ENCODE measurements around the gene UTP3. TPM values are rescaled to one million over a fixed set of nuclear protein-coding genes. Genes with fewer than 3 reads are reported as not detected.

The UTP3 gene
- total and polyA plus RNA-seq, 9 of the 15 experiments (the other 6 are each of a cell fraction or from before 2014, with no cell fraction given) = 11.9 to 69.3 (median 34.0) TPM

DNA sequence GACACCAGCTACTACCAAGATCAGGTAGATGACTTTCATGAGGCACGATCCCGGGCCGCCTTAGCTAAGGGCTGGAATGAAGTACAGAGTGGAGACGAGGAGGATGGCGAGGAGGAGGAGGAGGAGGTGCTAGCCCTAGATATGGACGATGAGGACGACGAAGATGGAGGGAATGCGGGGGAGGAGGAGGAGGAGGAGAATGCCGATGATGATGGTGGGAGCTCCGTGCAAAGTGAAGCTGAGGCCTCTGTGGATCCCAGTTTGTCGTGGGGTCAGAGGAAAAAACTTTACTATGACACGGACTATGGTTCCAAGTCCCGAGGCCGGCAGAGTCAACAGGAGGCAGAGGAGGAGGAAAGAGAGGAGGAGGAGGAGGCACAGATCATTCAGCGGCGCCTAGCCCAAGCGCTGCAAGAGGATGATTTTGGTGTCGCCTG lies 481 bp downstream of the UTP3 start (continued):
- TF ChIP-seq YY1 (IDR thresholded peaks at IDR 0.05; ENCODE audit: borderline replicate concordance in 1 of 3, control insufficient read depth in 1 of 3, extremely low read depth in 1 of 3, insufficient read depth in 3 of 3, insufficient read length in 1 of 3, insufficient replicate concordance in 2 of 3, low read depth in 1 of 3, low read length in 2 of 3) (peak in 1 of 3 experiments; percentile 46), SIN3A (IDR thresholded peaks at IDR 0.05; ENCODE audit: borderline replicate concordance in 2 of 2, control insufficient read depth in 1 of 2, low read depth in 2 of 2, low read length in 2 of 2) (0 out of 4 replicates have a peak, but pooled peaks of 1 of the 2 experiments have one; percentile 12), HDAC8 (tag; IDR thresholded peaks at IDR 0.05) (no peak), EP300 (IDR thresholded peaks at IDR 0.05; ENCODE audit: low read length) (no peak), HLTF (IDR thresholded peaks at IDR 0.05) (peak; percentile 66; the same call in 1 of the 2 replicates), CGGBP1 (CRISPR knock-in tag; IDR thresholded peaks at IDR 0.05) (no peak), RBM34 (IDR thresholded peaks at IDR 0.05; ENCODE audit: borderline replicate concordance, insufficient read depth, low read length) (no peak), NFRKB (IDR thresholded peaks at IDR 0.05; ENCODE audit: low read depth) (peak; percentile 56; the same call in 1 of the 2 replicates), RCOR1 (IDR thresholded peaks at IDR 0.05; ENCODE audit: borderline replicate concordance in 1 of 2, low read depth in 2 of 2, low read length in 2 of 2) (peak; percentile 8 to 66; a peak in 2 of 4 replicates), SPI1 (IDR thresholded peaks at IDR 0.05; ENCODE audit: borderline replicate concordance, low read depth, low read length) (no peak), MXI1 (IDR thresholded peaks at IDR 0.05; ENCODE audit: low read depth, low read length) (no peak), EGR1 (conservative IDR thresholded peaks at IDR 0.05) (peak; percentile 97), CREB1 (IDR thresholded peaks at IDR 0.05) (no peak), CREB1 (CRISPR knock-in tag; IDR thresholded peaks at IDR 0.05) (no peak), FOXJ3 (CRISPR knock-in tag; IDR thresholded peaks at IDR 0.05) (no peak)

Data from K562 (cell line).